Left cardiac atrium (tissue), 4 donors: ENCODE results near the gene SNN. TPM values are rescaled to one million over a fixed set of nuclear protein-coding genes. Genes with fewer than 3 reads are reported as not detected.

Experiments used
- ATAC-seq, 2 donors: fragments of 200-7000 bp; cut with Tn5 transposase; one replicate each; pipeline ENCODE4 v1.9.1; 2020; ENCODE audit warnings: mild to moderate bottlenecking in 2 of 2, moderate library complexity in 2 of 2
- DNase-seq: peaks from one replicate; pipeline ENCODE4 v3.0.0-alpha.2; 2020
- intact Hi-C, 2 donors: fragments of 100-400 bp; cut with DNase I; formaldehyde crosslinking; loops; one replicate each; pipeline versions ENCODE4 v1.14.1 to v1.15.1; 2022 to 2023
- total RNA-seq, 2 donors: library from RNA; stranded (reverse); fragmentation: NEBNext Ultra II Directional; extraction: Animal tissue kit (Norgen Biotek cat#: 25700); gene quantifications; one replicate each; pipeline ENCODE4 v1.2.1, GENCODE V29; 2021
- donor health status: DM: no; HTN: yes; CAD: no.
- donor health status: DM: no; HTN: yes; CAD: no; lungs with severe emphysema.
- donor health status: DM: yes; HTN: yes; CAD: no.
- donor health status: Dilated cardiomyopathy.

The SNN gene
- total RNA-seq, 2 donors from 2014 or later, result 27.5 to 33.7 TPM

GRCh38 chr16:11660565-11660964 is 7.7 kb upstream of the SNN start:
- no peak for ATAC-seq
- no peak for DNase-seq
- intact Hi-C loops, result no loop called here

GRCh38 chr16:11662582-11662981 is 5.7 kb upstream of the SNN start:
- DNase-seq (no peak), ATAC-seq (no peak)
- intact Hi-C loops, result no loop called here

GRCh38 chr16:11665071-11665491 is 3.2 kb upstream of the SNN start:
- DNase-seq (no peak), ATAC-seq (no peak)
- intact Hi-C loops, result no loop called here

GRCh38 chr16:11666103-11667055 is 1.9 kb upstream of the SNN start:
- no peak for DNase-seq
- no peak for ATAC-seq
- intact Hi-C loops, result no loop called here

GRCh38 chr16:11667221-11667823 is 933 bp upstream of the SNN start:
- intact Hi-C loops, result no loop called here
- no peak for ATAC-seq

GRCh38 chr16:11668623-11669379 is 546 bp downstream of the SNN start:
- intact Hi-C loops, result no loop called here
- ATAC-seq (peak; percentile 6), DNase-seq (peak; percentile 48)

More at GRCh38 chr16:11667221-11667823, 933 bp upstream of the SNN start:
- no peak for DNase-seq

GRCh38 chr16:11669380-11670146 is 1.3 kb downstream of the SNN start:
- ATAC-seq (peak; percentile 36 to 52), DNase-seq (peak; percentile 79)
- intact Hi-C loops, result no loop called here

- ATAC-seq, result no peak
- intact Hi-C loops, result no loop called here
- DNase-seq, result no peak
These were observed 2.2 kb downstream of the SNN start for GRCh38 chr16:11670171-11671131.

GRCh38 chr16:11671271-11671670 is 3.0 kb downstream of the SNN start:
- intact Hi-C loops, result no loop called here
- ATAC-seq (no peak), DNase-seq (no peak)

GRCh38 chr16:11671676-11672075 is 3.4 kb downstream of the SNN start:
- ATAC-seq (no peak), DNase-seq (no peak)
- intact Hi-C loops, result no loop called here

- intact Hi-C loops, result no loop called here
- no peak for ATAC-seq
- no peak for DNase-seq
These were observed 4.2 kb downstream of the SNN start for GRCh38 chr16:11672206-11673090.

GRCh38 chr16:11673091-11674000 is 5.1 kb downstream of the SNN start:
- peak in 1 of 2 donors; percentile 13 for ATAC-seq
- DNase-seq, result no peak
- intact Hi-C loops, result no loop called here

GRCh38 chr16:11674001-11674817 is 6.0 kb downstream of the SNN start:
- intact Hi-C loops, result no loop called here
- DNase-seq (no peak), ATAC-seq (no peak)

GRCh38 chr16:11674818-11675560 is 6.7 kb downstream of the SNN start:
- intact Hi-C loops, result loop anchor here in 1 of 2 donors (5.0 kb wide), 1 partner anchor 37 kb away; no protein-coding TSS in a partner anchor
- ATAC-seq (no peak), DNase-seq (no peak)
